T1000 (cell line): ENCODE measurements around the gene ARHGEF11.

ENCODE experiments used
- DNase-seq: peaks from one replicate; lab custom pipeline; 2025; ENCODE audit warnings: mixed read lengths; lab: John Stamatoyannopoulos, UW

Gene ARHGEF11

DNA sequence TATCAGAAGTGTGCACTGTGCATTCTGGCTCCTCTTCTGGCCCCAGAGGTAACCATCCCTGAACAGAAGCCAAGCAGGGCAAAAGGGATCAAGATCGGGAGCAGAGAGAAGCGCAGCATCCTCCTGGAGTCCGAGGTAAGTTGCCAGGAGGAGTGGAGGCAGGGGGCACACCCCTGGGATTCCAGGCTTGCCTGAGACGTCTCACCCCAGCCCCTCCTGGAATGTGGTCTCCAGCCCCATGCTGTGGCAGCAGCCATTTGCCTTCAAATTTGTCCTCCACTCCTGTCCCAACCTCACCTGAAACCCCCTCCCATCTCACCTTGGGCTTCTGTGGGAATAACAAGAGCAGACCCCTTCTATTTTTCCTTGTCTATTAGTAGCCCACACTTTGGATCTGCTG is 115.1 kb downstream of the ARHGEF11 start:
- DNase-seq: no peak

DNA sequence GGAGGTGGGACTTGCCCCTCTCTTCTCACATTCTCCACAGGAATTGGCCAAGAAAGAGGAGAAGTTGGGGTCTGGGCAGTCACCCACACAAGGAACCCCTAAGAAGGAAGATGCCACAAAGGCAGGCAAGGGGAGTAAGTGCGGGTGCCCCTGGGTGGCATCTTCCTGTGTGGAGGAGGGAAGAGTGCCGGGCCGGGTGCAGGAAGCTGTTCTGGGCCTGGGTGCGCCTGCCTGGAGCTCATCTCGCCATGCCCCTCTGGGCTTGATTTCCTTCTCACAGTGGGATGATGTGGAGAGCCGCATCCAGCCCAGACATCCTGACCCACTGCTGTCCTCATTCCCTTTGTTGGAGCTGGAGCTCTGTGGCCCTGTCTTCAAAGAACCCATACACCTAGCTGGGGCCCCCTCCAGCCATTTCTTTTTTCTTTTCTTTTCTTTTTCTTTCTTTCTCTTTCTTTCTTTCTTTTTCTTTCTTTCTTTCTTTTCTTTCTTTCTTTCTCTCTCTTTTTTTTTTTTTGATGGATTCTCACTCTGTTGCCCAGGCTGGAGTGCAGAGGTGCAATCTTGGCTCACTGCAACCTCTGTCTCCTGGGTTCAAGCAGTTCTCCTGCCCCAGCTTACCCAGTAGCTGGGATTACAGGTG is 115.8 kb downstream of the ARHGEF11 start:
- DNase-seq: no peak

DNA sequence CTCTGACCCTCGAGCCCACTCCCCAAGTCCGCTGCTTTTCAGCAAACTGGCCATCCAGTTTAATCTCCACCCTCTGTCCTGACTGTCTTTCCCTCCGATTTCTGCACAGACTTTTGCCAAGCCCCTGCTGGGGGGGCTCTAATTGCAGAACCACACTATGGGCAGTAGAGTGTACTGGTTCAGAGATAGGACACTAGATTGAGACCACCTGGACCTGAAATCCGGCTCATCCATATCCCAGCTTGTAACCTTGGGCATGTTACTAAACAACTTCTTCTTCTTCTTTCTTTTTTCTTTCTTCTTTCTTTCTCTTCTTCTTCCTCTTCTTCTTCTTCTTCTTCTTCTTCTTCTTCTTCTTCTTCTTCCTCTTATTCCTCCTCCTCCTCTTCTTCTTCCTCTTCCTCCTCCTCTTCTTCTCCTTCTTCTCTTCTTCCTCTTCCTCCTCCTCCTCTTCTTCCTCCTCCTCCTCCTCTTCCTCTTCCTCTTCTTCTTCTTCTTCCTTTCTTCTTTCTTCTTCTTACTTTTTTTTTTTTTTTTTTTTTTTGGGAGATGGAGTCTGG is 117.4 kb downstream of the ARHGEF11 start:
- DNase-seq: no peak

DNA sequence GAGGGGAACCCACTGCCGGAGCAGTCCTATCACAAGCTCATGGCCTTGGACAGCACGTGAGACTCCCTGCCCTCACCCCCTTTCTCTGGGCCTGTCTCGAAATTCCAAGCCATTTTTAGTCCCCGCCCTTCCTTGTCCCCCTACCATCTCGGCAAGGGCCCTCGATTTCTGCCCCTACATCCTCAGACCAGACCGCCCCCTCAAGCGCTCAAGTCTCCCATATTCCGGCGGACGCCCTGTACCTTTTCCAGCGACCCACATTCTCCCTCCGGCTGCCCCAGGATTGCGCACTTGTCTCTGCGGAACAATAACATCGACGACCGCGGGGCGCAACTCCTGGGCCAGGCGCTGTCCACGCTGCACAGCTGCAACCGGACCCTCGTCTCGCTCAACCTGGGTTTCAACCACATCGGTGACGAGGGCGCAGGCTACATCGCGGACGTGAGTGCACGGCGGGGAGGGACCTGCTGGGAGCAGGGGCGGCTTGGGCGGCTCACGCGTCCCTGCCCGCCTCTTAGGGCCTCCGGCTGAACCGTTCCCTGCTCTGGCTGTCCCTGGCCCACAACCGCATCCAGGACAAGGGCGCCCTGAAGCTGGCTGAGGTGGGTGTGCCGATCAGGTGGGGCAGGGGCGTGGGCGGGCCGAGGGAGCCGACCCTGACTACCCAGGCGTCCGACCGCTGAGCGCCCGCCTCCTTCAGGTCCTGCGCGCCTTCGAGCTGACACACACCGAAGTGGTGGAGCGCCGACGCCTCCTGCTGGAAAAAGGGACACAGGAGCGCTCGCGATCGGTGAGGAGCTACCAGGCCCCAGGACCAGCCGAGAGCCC is 118.1 kb downstream of the ARHGEF11 start:
- peak; percentile 61 for DNase-seq

DNA sequence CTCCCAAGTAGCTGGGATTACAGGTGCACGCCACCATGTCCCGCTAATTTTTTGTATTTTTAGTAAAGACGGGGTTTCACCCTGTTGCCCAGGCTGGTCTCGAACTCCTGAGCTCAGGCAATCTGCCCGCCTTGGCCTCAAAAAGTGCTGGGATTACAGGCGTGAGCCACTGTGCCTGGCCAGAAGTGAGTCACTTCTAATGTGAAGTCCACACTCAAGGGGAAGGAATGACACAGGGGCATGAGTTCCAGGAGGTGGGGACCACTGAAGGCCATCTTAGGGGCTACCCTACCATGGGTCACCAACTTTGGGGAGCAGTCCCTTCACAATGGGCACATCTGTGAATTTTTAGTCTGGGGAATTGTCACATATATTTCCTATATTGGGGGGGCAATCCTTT is 118.8 kb downstream of the ARHGEF11 start:
- peak; percentile 16 for DNase-seq

DNA sequence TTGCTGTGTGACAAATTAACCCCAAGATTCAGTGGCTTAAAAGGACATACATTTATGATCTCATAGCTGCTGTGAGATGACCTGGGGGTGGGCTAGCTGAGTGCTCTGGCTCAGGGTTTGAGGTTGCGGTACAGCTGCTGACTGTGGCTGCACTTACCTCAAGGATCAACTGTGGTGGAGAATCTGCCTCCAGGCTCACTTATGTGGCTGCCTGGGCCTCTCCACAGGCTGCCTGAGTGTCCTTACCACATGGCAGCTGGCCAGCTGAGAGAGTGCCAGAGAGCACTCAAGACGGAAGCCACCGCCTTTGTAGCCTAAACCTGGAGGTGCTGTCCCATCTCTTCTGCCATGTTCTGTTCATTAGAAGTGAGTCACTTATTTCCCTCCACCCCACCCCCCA is 119.4 kb downstream of the ARHGEF11 start:
- peak; percentile 73 for DNase-seq

DNA sequence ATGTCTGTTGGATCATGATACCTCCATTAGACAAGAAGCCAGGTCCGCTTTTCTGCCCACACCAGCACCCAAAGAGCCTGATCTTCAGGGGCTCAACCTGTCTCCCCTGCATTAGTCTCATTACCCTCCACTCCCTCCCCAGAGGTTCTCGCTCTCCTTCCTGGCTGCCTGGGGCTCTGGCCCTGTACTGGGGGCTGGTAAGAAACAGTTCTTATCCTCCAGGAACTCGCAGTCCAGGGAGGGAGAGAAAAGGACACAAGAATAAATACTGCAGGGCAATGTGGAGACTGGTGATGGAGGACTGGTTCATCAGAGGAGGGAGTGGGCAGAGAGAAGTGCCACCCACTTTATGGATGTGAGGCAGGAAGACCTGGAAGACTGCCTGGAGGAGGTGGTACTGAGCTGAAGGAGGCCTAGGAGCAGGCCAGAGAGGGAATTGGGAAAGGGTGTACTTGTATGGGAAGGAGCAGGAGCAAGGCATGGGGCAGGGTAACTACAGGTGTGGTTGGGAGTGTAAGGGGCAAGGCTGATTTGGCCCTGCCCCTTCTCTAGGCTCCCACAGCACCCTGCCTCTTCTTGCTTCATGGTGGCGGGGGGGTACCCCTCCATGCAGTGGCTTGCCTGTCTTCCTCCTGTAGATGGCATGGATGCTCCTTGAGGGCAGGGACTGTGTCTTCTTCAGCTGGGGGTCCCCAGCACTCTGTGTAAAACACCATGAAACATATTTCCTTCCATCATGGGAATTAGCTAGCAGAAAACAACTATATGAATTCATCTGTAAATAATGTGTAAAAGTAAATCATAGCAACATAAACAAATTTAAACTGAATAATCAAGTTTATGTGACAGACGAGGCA is 120.2 kb downstream of the ARHGEF11 start:
- no peak for DNase-seq

DNA sequence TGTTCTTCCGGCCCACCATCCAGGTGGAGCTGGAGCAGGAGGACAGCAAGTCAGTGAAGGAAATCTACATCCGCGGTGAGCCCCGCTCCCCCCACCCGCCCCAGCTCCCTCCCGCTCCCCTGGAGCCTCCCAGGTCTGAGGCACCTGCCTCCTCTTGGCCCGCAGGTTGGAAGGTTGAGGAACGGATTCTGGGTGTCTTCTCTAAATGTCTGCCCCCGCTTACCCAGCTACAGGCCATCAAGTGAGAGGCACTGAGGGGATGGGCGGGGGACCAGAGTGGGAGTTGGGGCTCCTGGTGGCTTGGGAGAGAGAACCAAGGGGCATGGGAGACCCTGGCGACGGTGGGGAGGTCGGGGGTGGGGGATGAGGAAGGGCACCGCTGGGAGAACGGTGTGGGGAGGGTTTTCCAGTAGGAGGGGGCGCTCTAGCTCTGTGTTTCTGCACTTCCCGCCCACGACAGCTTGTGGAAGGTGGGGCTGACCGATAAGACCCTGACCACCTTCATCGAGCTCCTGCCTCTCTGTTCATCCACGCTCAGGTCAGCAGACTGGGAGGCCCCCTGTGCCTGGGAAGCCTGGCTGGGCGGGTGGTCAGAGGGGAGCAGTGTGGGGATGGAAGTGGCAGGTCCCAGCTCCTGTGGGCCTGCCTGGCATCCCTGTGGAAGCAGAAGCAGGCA is 120.9 kb downstream of the ARHGEF11 start:
- no peak for DNase-seq

DNA sequence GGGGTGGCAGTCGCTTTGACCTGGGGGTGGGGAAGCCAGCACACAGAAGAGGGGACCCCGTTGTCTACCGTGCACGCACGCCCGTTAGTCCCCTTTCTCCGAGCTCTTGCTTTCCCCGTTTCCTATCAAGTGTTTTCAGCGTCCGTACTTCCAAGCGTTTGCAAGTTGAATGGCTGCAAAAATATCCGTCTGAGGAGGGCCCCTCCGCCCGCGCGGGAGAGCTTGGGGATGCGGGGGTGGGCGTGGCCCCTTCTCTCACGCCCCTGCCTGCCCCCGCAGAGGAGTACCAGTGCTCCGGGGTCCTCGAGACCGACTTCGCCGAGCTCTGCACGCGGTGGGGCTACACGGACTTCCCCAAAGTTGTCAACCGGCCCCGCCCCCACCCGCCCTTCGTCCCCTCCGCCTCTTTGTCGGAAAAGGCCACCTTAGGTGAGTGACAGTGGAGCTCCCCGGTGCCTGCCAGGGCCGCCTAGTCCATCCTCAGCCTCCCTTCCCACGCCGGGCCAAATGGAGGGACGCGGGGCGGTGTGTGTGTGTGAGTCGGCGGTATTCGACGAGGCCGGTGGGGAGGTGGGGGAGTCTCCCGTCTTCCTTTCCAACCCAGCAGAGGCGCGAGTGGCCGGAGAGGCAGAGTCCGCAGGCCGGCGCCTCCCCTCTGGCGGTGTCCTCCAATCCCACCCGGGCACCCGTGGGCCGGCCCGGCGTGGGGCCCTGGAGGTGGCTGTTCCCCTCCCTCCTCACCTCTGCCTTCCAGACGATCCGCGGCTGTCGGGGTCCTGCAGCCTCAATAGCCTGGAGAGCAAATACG is 121.7 kb downstream of the ARHGEF11 start:
- no peak for DNase-seq

DNA sequence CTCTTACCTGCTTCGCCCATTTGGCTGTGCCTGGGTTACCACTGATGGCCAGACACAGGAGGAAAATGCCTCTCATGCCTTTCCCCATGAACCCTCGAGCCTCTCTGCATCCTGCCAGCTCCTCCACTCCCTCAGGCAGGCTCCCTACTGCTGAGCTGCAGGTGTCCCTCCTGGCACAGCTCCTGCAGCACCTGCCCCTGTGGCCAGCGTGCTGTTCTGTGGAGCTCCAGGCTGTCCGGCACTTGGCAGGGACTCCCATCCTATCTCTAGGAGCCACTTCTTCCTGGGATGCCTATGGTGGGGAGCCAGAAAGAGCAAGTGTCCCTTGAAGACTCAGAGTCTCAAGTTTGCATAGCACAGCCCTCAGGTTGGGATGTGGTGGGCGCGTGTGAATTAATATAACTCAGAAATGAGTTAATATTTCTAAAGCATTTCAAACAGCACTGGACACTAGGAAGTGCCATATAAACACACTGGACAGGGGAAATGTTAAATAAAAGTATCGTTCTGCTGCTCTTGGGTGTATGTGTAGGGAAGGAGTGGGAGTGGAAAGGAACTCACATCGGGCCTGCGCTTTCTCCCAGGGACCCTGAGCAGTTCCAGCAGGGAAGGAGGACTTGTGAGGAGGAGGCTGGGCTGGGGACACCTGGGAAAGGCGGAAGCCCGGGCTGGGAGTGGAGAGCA is 122.4 kb downstream of the ARHGEF11 start:
- no peak for DNase-seq

DNA sequence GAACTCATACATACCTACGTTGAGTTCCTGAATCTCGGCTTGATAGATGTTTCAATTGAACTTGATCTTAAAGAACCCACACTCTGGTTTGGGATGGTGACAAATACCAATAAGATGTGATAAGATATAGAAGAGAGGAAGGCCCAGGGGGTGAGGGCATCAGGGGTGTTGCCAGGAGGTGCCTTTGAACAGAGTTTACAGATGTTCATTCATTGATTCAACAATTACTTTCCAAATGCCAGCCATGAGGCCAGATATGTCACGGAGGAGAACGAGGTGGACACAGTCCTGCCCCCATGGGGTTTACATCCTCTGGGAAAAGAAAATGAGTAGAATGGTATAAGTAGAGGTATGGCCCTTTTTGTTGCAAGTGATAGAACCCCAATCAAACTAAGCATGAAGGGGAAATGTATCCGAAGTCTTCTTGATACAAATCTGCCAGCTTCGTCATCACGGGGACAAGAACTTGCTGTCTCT is 124.5 kb downstream of the ARHGEF11 start:
- DNase-seq: no peak

DNA sequence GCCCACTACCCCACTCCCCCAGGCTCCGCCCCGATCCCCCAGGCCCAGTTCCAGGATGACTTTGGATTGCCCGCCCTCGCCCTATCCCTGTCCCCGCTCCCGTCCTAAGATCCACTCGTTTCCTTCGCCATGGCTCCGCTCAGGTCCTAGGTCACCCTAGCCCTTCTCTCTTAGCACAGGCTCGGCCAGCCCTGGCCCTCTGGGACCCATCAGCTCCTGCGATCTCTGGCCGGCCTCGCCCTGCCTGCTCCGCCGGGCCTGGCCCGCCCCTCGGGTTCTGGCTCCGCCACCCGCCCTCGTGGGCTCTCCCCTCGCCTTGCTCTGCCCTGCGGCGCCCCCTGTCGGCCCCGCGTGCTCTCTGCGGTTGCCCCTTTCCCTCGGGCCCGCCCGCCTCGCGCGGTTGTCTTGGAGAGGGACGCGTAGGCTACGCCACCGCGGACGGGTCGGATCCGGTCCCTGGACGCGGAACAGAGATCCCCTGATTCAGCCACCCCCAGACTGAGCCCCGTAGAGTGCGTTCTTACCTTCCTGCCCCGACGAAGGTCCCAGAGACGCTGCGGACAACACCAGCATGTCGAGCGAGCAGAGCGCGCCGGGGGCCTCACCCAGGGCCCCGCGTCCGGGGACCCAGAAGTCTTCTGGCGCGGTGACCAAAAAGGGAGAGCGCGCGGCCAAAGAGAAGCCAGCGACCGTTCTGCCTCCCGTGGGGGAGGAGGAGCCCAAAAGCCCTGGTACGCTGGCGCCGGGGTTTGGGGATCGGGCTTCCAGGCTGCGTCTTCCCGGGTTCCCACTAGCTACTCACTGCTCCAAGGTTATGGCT is 125.1 kb downstream of the ARHGEF11 start, which contains the start of gene LRRC71:
LRRC71 (plus strand) TSS at position 400 of the 820 bp plus-strand sequence; CDS start at position 572, 172 bp downstream.
- DNase-seq: peak; percentile 42

DNA sequence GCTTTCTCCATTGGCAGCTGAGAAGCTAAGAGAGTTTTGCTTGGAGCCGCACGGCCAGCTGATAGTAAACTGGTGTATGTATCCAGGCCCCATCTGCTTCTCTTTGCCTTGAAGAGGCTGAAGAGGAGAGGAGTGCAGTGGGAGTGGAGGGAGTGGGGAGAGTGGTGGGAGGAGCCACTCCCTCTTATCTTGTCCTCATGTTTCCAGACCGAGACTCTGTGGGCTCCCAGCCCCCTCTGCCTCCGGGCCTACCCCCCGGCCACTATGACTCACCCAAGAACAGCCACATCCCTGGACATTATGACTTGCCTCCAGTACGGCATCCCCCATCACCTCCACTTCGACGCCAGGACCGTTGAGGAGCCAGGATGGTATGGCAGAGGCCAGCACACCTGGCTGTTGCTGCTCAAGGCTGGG is 131.1 kb downstream of the ARHGEF11 start:
- peak; percentile 46 for DNase-seq

DNA sequence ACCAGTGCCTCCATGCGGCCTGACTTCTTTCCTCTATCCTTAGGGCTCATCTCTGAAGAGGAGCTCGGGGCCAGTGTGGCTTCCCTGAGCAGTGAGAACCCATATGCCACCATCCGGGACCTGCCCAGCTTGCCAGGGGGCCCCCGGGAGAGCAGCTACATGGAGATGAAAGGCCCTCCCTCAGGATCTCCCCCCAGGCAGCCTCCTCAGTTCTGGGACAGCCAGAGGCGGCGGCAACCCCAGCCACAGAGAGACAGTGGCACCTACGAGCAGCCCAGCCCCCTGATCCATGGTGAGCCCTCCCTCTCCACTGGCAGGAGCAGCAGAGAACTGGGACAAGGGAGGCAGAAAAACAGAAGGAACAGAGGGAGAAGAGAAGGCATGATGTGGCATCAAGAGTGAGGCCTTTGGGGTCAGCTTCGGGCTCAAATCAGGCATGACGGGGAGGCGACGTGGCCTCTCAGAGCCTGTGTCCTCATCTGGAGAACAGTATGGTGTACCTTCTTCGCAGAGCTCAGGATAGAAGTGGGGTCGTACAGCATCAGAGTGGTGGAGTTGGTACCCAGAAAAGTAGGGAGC is 131.6 kb downstream of the ARHGEF11 start:
- no peak for DNase-seq

DNA sequence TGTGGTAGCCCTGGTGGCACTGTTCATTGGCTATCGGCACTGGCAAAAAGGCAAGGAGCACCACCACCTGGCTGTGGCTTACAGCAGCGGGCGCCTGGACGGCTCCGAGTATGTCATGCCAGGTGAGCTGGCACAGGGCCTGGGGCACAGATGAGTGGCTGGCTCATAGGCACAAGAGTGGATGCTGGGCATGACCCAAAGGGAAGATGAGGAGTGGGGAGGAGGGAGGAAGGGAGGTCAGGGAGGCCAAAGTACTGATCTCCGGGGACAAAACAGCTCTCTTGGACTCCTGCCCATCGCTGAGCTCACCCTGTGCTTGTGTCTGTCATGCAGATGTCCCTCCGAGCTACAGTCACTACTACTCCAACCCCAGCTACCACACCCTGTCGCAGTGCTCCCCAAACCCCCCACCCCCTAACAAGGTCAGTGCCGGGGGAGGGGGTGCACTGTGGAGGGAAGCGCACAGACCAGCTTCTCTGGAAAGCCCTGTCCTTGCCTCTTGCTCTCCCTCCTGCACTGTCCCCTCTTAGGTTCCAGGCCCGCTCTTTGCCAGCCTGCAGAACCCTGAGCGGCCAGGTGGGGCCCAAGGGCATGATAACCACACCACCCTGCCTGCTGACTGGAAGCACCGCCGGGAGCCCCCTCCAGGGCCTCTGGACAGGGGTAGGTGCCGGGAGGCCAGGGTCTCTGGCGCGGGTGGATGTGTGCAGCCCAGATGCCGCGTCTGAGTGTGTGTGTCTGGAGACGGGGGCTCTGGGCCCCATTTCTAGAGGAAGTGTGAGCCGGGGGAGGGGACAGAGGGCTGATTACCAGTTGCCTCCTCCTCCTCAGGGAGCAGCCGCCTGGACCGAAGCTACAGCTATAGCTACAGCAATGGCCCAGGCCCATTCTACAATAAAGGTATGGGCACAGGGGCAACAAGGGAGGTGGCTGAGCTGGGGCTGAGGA is 132.4 kb downstream of the ARHGEF11 start:
- DNase-seq: no peak

DNA sequence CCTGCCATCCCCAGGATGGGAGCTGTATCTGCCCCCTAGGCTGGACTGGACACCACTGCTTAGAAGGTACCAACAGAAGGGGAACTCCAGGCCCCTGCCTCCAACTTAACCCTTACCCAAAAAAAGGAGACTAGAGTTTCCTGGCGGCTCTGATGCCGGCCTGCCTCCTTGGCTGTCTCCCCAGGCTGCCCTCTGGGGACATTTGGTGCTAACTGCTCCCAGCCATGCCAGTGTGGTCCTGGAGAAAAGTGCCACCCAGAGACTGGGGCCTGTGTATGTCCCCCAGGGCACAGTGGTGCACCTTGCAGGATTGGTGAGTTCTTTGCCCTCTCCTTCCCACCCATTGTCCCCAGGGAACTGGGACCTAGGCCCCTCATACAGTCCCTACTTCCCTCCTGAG is 133.2 kb downstream of the ARHGEF11 start:
- DNase-seq: no peak

DNA sequence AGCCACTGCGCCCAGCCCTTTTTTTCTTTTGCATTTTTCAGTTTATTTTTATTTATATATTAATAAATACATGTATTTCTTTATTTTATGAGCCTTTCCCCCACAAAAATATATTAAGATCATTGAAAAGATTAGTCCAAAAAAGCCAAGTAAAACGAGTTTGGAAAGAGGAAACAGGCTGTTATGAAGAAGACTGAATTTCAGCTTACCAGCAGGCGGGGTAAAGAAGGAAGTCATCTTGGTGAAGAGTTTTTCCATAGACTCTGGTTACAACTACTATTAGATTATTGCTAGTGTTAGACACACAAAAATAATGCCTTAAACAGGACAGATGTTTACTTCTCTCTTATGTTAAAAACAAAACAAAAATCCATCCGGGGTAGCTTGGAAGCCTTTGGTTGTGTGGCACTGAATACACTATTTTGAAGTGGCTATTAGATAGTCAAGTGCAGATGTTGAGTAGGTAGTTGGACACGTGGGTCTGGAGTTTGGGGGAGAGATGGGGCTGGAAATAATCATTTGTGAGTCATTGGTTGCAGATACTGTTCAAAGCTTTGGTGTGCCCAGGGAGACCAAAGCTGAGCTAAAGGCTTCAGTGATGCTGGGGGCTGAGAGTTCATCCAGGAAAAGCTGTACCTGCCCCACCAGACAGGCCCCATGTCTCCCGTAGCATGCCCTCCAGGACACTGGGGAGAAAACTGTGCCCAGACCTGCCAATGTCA is 133.8 kb downstream of the ARHGEF11 start:
- no peak for DNase-seq
